Keratinocyte (primary cell): Measurements from ENCODE around the gene MRPL41. TPM values are rescaled to one million over a fixed set of nuclear protein-coding genes. Genes with fewer than 3 reads are reported as not detected.

Experiments used
- DNase-seq: peaks from one replicate; pipeline ENCODE4 v3.0.0-alpha.2; 2011; ENCODE audit warnings: low read depth, missing footprints, low spot score
- FAIRE-seq: peaks from 2 replicates; lab custom pipeline; 2011; peaks lifted over from hg19 to GRCh38; lab: Jason Lieb, UNC
- H2AFZ ChIP-seq: 2 replicates; pipeline ENCODE4 v1.6.0; 2012; ENCODE audit warnings: low read length, control low read depth, inconsistent platforms; ENCODE audit not compliant: control insufficient read depth
- H3K27ac ChIP-seq: 2 replicates; pipeline ENCODE4 v1.5.1; 2011; ENCODE audit warnings: low read length; ENCODE audit not compliant: control insufficient read depth, insufficient read depth
- H3K27me3 ChIP-seq: 3 replicates; pipeline ENCODE4 v1.6.0; 2011; ENCODE audit warnings: low read length; ENCODE audit not compliant: control insufficient read depth, insufficient read depth; ENCODE audit errors: extremely low read depth
- H3K36me3 ChIP-seq, 2 experiments: 2 replicates in 1 of 2; 3 replicates in 1 of 2; pipeline ENCODE4 v1.5.1; 2011; ENCODE audit warnings: low read length in 2 of 2, mild to moderate bottlenecking in 1 of 2; ENCODE audit not compliant: control insufficient read depth in 2 of 2, insufficient read depth in 2 of 2; ENCODE audit errors: extremely low read depth in 1 of 2
- H3K4me1 ChIP-seq: 3 replicates; pipeline ENCODE4 v1.5.1; 2011; ENCODE audit warnings: low read length; ENCODE audit not compliant: control insufficient read depth, insufficient read depth; ENCODE audit errors: extremely low read depth
- H3K4me2 ChIP-seq: 3 replicates; pipeline ENCODE4 v1.6.0; 2011; ENCODE audit warnings: low read depth, low read length; ENCODE audit not compliant: control insufficient read depth, insufficient read depth; ENCODE audit errors: extremely low read depth
- H3K4me3 ChIP-seq, 3 experiments: fragments of 200-600 bp in 1 of 3; sonication (generic) in 1 of 3; 2 replicates in 2 of 3; 3 replicates in 1 of 3; pipeline ENCODE4 v1.5.1; 2011 to 2016; ENCODE audit warnings: low read length in 3 of 3, mild to moderate bottlenecking in 3 of 3, control low read depth in 2 of 3, inconsistent platforms in 1 of 3, low read depth in 1 of 3, mixed read lengths in 1 of 3, mixed run types in 1 of 3, moderate library complexity in 1 of 3; ENCODE audit not compliant: control insufficient read depth in 2 of 3, insufficient read depth in 2 of 3; ENCODE audit errors: extremely low read depth in 1 of 3
- H3K79me2 ChIP-seq: 2 replicates; pipeline ENCODE4 v1.6.0; 2012; ENCODE audit warnings: low read length; ENCODE audit not compliant: control insufficient read depth, insufficient read depth
- H3K9ac ChIP-seq: 3 replicates; pipeline ENCODE4 v1.6.0; 2011; ENCODE audit warnings: low read length; ENCODE audit not compliant: control insufficient read depth, insufficient read depth; ENCODE audit errors: extremely low read depth
- H3K9me1 ChIP-seq: 3 replicates; pipeline ENCODE4 v1.6.0; 2011; ENCODE audit warnings: low read length; ENCODE audit not compliant: control insufficient read depth, insufficient read depth; ENCODE audit errors: extremely low read depth
- H3K9me3 ChIP-seq: 2 replicates; pipeline ENCODE4 v1.5.1; 2012; ENCODE audit warnings: low read depth, low read length; ENCODE audit not compliant: control insufficient read depth
- H4K20me1 ChIP-seq: 3 replicates; pipeline ENCODE4 v1.6.0; 2011; ENCODE audit warnings: low read length; ENCODE audit not compliant: control insufficient read depth, insufficient read depth; ENCODE audit errors: extremely low read depth
- CTCF ChIP-seq, 3 experiments: IDR thresholded peaks in 1 of 3; conservative IDR thresholded peaks in 1 of 3; optimal IDR thresholded peaks in 1 of 3; 2 replicates in 2 of 3; 3 replicates in 1 of 3; pipeline versions ENCODE3 to v1.5.1; 2011; ENCODE audit warnings: low read length in 3 of 3, mild to moderate bottlenecking in 3 of 3, moderate library complexity in 2 of 3, control low read depth in 1 of 3, inconsistent platforms in 1 of 3; ENCODE audit not compliant: insufficient read depth in 2 of 3; ENCODE audit errors: extremely low read depth in 1 of 3
- EZH2 ChIP-seq: IDR thresholded peaks from one replicate; pipeline ENCODE4 v1.6.1; 2012; ENCODE audit warnings: inconsistent platforms, mild to moderate bottlenecking, low read length, moderate library complexity
- dilution Hi-C: fragments of 300-500 bp; cut with MboI; formaldehyde crosslinking; loops from one replicate; pipeline ENCODE4 v1.7.0; 2020; ENCODE audit warnings: low sequenced_read_pairs; ENCODE audit not compliant: extremely low pct_ligation_motif_present
- polyA plus RNA-seq, 5 experiments: library from polyadenylated mRNA; depleted of rRNA in 3 of 5; stranded (reverse) in 3 of 5; stranded (forward) in 1 of 5; unstranded in 1 of 5; fragments of >200 nt; gene quantifications; 1 replicate in 1 of 5; 2 replicates in 3 of 5; 3 replicates in 1 of 5; pipeline versions ENCODE4 v1.2.1 to v1.2.3, GENCODE V29; 2011 to 2012; ENCODE audit warnings: missing spikeins in 2 of 5, low read depth in 1 of 5, low replicate concordance in 1 of 5

Gene MRPL41
- polyA plus RNA-seq, 1 donor (not counting 4 experiments of a cell fraction or from before 2014, with no cell fraction given) = 18.1 TPM

DNA sequence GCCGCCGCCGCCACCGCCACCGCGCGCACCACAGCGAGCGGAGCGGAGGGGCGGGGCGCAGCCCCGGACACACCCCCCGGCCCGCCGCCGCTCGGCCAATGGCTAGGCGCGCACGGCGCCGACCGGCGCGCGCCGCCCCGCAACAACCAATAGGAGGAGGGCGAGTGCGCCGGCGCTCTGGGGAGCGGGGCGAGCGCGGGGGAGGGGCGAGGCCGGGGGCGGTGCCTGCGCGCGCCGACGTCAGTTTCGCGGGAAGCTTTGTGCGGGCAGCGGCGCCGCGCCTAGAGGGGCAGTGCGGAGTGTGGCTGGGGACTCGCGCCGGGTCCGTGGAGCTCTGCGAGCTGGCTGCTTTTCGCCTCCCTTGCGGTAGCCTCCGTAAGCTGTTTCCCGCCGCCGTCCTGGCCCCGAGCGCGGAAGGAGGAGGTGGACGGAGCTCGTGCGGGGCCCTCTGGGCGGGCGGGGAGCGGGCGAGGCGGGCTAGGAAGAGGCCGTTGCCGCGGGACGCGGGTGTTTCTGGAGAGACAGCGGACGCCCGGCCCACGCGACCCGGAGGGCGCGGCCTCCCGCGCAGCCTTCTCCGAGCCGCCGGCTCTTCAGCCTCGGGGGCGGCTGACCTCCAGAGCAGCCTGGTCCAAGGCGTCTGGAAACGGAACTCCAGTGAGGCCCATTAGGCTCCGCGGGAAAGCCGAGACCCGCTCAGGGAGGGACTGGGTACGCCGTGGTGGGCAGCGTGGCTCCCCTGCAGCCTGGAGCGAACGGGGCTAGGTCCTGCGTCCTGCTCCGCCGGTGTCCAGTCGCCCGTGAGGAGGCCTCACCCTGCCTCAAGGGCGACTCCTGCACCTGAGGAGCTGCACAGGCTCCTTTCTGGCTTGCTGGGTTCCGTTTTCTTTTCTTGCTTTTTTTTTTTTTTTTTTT, 39.0 kb downstream of the MRPL41 start, which contains the start of gene ZMYND19:
ZMYND19 (minus strand) TSS at position 44 of the 915 bp plus-strand sequence. CDS start 249 bp downstream, outside the sequence.
- Histone ChIP-seq H3K4me3 (peak within 1 kb of the TSS; percentile 57 to 92 (median 90)), H3K9me3 (no peaks in the 10 kb centered on the region), H3K4me1 (peaks cover 13% of the 10 kb centered on the region), H3K36me3 (peaks cover 19 to 27% of the 10 kb centered on the region in 2 experiments), H3K4me2 (peak within 1 kb of the TSS; percentile 97), H3K9me1 (no peaks in the 10 kb centered on the region), H2AFZ (peak within 1 kb of the TSS; percentile 87), H3K27me3 (no peaks in the 10 kb centered on the region), H3K79me2 (peaks cover 36% of the 10 kb centered on the region), H3K9ac (peak within 1 kb of the TSS; percentile 83), H4K20me1 (peaks cover 6% of the 10 kb centered on the region), H3K27ac (peak within 1 kb of the TSS; percentile 68)
- TF ChIP-seq EZH2 = no peak
- peak in 1 of 3 experiments; percentile 5 for TF ChIP-seq CTCF (optimal IDR thresholded peaks at IDR 0.05 in 1 of 3, IDR thresholded peaks at IDR 0.05 in 1 of 3, conservative IDR thresholded peaks at IDR 0.05 in 1 of 3; ENCODE audit: extremely low read depth in 1 of 3, insufficient read depth in 2 of 3, low read length in 3 of 3)
- DNase-seq (no peak), FAIRE-seq (no peak)
- dilution Hi-C loops = no loop called here

- no peaks in the 10 kb centered on the region for H3K9me1 ChIP-seq
- H3K27me3 ChIP-seq = no peaks in the 10 kb centered on the region
Measured at GRCh38 chr9:137592767-137593166, 41.1 kb downstream of the MRPL41 start.

More at GRCh38 chr9:137592767-137593166, 41.1 kb downstream of the MRPL41 start:
- no peak overlapping the region for H2AFZ ChIP-seq
- H3K9me3 ChIP-seq = no peaks in the 10 kb centered on the region
- no peak overlapping the region for H3K9ac ChIP-seq
- H3K4me1 ChIP-seq = peaks cover 13% of the 10 kb centered on the region
- dilution Hi-C loops = no loop called here
- peaks cover 5 to 9% of the 10 kb centered on the region in 2 experiments for H3K36me3 ChIP-seq
- peaks cover 24% of the 10 kb centered on the region for H3K79me2 ChIP-seq
- DNase-seq = no peak
- H3K27ac ChIP-seq = no peak overlapping the region
- TF ChIP-seq CTCF (optimal IDR thresholded peaks at IDR 0.05 in 1 of 3, IDR thresholded peaks at IDR 0.05 in 1 of 3, conservative IDR thresholded peaks at IDR 0.05 in 1 of 3; ENCODE audit: extremely low read depth in 1 of 3, insufficient read depth in 2 of 3, low read length in 3 of 3) (no peak), EZH2 (no peak)
- no peak overlapping the region for H3K4me3 ChIP-seq
- no peak overlapping the region for H3K4me2 ChIP-seq
- FAIRE-seq = no peak
- peaks cover 5% of the 10 kb centered on the region for H4K20me1 ChIP-seq
